ENCODE measurements around the gene WNT6.

GRCh38 chr2:218837495-218837894, 22.1 kb upstream of the WNT6 start:
- TF ChIP-seq CTCF (IDR thresholded peaks at IDR 0.05 in 4 of 5, conservative IDR thresholded peaks at IDR 0.05 in 1 of 5): no peak
- no peak for TF ChIP-seq POLR2A (IDR thresholded peaks at IDR 0.05)

All from gastrocnemius medialis (tissue), 4 donors.